Suprapubic skin (tissue), 4 donors: ENCODE measurements around the gene C13orf46.

Source experiments
- CTCF ChIP-seq, 2 donors: fragments of 200-600 bp in 1 of 2; fragments of 450-650 bp in 1 of 2; sonication (generic) in 1 of 2; IDR thresholded peaks; one replicate each; pipeline ENCODE4 v1.5.1; 2016 to 2019; ENCODE audit warnings: antibody characterized with exemption in 2 of 2, mild to moderate bottlenecking in 1 of 2, moderate library complexity in 1 of 2
- EP300 ChIP-seq: sonication (generic); formaldehyde crosslinking; IDR thresholded peaks from one replicate; pipeline ENCODE4 v1.6.1; 2017; ENCODE audit warnings: antibody characterized with exemption
- POLR2A ChIP-seq, 2 donors: fragments of 450-650 bp; IDR thresholded peaks; one replicate each; pipeline ENCODE4 v1.6.1; 2017; ENCODE audit warnings: antibody characterized with exemption in 2 of 2, mild to moderate bottlenecking in 2 of 2, moderate library complexity in 2 of 2
- POLR2AphosphoS5 ChIP-seq, 3 donors: sonication (generic); formaldehyde crosslinking; IDR thresholded peaks; one replicate each; pipeline ENCODE4 v1.6.1; 2017; ENCODE audit warnings: antibody characterized with exemption in 3 of 3

- TF ChIP-seq CTCF (IDR thresholded peaks at IDR 0.05) (no peak), POLR2A (IDR thresholded peaks at IDR 0.05) (no peak), EP300 (no peak), POLR2AphosphoS5 (IDR thresholded peaks at IDR 0.05) (no peak)
These were observed 10.5 kb downstream of the C13orf46 start for GRCh38 chr13:113963376-113963775.
